Measurements from ENCODE around the gene NOTUM. TPM values are rescaled to one million over a fixed set of nuclear protein-coding genes. Genes with fewer than 3 reads are reported as not detected.

NOTUM gene
- total RNA-seq, 4 donors from 2014 or later: 0.89 to 3.5 (median 2.1) TPM

DNA sequence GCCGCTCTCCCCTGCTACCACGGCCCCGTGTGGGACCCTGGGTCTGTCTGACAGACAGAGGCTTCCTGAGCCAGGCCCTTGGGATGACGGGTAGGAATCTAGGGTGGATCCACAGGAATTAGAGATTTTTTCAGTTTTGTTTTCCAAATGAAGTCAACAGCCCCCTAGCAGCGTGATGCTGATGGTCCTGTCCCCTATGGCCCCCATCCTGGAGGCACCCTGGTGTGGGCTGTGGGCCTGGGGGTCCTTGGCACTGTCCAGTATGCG lies 46.2 kb upstream of the NOTUM start:
- H3K4me3 ChIP-seq (ENCODE audit: low read depth, poor library complexity, severe bottlenecking): no peak overlapping the region
- 50 to 75% methylated on average over 2 to 6 of the region's 6 CpGs for WGBS, 2 donors
- no peak for DNase-seq (ENCODE audit: low spot score in 2 of 2)
- intact Hi-C loops (cut with DNase I; ENCODE audit: low total_unique reads): no loop called here
- TF ChIP-seq, protein P1, sequence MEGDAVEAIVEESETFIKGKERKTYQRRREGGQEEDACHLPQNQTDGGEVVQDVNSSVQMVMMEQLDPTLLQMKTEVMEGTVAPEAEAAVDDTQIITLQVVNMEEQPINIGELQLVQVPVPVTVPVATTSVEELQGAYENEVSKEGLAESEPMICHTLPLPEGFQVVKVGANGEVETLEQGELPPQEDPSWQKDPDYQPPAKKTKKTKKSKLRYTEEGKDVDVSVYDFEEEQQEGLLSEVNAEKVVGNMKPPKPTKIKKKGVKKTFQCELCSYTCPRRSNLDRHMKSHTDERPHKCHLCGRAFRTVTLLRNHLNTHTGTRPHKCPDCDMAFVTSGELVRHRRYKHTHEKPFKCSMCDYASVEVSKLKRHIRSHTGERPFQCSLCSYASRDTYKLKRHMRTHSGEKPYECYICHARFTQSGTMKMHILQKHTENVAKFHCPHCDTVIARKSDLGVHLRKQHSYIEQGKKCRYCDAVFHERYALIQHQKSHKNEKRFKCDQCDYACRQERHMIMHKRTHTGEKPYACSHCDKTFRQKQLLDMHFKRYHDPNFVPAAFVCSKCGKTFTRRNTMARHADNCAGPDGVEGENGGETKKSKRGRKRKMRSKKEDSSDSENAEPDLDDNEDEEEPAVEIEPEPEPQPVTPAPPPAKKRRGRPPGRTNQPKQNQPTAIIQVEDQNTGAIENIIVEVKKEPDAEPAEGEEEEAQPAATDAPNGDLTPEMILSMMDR (IDR thresholded peaks at IDR 0.05): no peak
- no peak for TF ChIP-seq POLR2A (IDR thresholded peaks at IDR 0.05)

GRCh38 chr17:82006468-82007227 lies 45.7 kb upstream of the NOTUM start:
- WGBS, 2 donors: 50 to 54% methylated on average over 23 to 24 of the region's 24 CpGs
- intact Hi-C loops (cut with DNase I; ENCODE audit: low total_unique reads): no loop called here
- TF ChIP-seq, protein P1 (IDR thresholded peaks at IDR 0.05): no peak
- TF ChIP-seq POLR2A (IDR thresholded peaks at IDR 0.05): no peak
- no peak overlapping the region for H3K4me3 ChIP-seq (ENCODE audit: low read depth, poor library complexity, severe bottlenecking)
- DNase-seq (ENCODE audit: low spot score in 2 of 2): no peak

- 56 to 63% methylated on average over 30 of the region's 30 CpGs for WGBS, 2 donors
- no peak overlapping the region for H3K4me3 ChIP-seq (ENCODE audit: low read depth, poor library complexity, severe bottlenecking)
- intact Hi-C loops (cut with DNase I; ENCODE audit: low total_unique reads): no loop called here
- no peak for DNase-seq (ENCODE audit: low spot score in 2 of 2)
- TF ChIP-seq, protein P1 (IDR thresholded peaks at IDR 0.05): peak in 1 of 3 donors; percentile 7
- no peak for TF ChIP-seq POLR2A (IDR thresholded peaks at IDR 0.05)
Observed at GRCh38 chr17:82005701-82006348, 44.8 kb upstream of the NOTUM start.

GRCh38 chr17:82004517-82005455 lies 43.8 kb upstream of the NOTUM start:
- WGBS, 2 donors: 90 to 94% methylated on average over 23 to 25 of the region's 41 CpGs
- no peak for DNase-seq (ENCODE audit: low spot score in 2 of 2)
- intact Hi-C loops (cut with DNase I; ENCODE audit: low total_unique reads): no loop called here
- TF ChIP-seq, protein P1 (IDR thresholded peaks at IDR 0.05): no peak
- TF ChIP-seq POLR2A (IDR thresholded peaks at IDR 0.05): no peak
- no peak overlapping the region for H3K4me3 ChIP-seq (ENCODE audit: low read depth, poor library complexity, severe bottlenecking)

GRCh38 chr17:82003411-82004381 lies 42.7 kb upstream of the NOTUM start:
- peak; percentile 73 to 92 for DNase-seq (ENCODE audit: low spot score in 2 of 2)
- intact Hi-C loops (cut with DNase I; ENCODE audit: low total_unique reads): no loop called here
- no peak overlapping the region for H3K4me3 ChIP-seq (ENCODE audit: low read depth, poor library complexity, severe bottlenecking)
- WGBS, 2 donors: 28 to 31% methylated on average over 46 to 53 of the region's 53 CpGs
- TF ChIP-seq POLR2A (IDR thresholded peaks at IDR 0.05): no peak
- TF ChIP-seq, protein P1 (IDR thresholded peaks at IDR 0.05): no peak
